Measurements from ENCODE around the gene CHST7. TPM values are rescaled to one million over a fixed set of nuclear protein-coding genes. Genes with fewer than 3 reads are reported as not detected.

CHST7 gene
- total and polyA plus RNA-seq, 2 of the 8 experiments (the other 6 are each of a cell fraction or from before 2014, with no cell fraction given): 7.9 to 14.1 TPM

DNA sequence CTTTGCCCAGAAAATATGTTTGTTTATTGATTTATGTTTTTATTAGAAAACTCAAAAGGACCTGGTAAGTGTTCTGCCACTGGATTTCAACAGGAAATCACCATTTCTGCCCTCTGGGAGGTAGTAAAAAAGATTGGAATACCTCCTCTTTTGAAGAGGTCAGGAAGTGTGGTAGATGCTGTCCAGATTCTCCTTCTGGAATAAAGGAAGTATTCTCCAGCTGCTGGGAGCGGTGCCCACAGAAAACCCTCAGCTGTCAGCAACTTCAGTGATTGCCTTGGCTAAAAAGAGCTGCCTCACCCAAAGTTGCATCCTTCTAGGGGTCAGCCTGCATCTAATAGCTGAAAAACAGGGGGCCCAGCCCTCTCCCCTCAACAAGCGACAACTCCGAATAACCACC is 14.5 kb upstream of the CHST7 start:
- Histone ChIP-seq H2BK5ac (ENCODE audit: low read depth, low read length) (no peak overlapping the region), H3K23me2 (ENCODE audit: low read depth, low read length) (no peaks in the 10 kb centered on the region), H2BK120ac (replicated peaks; ENCODE audit: low read depth, low read length) (no peak overlapping the region), H2BK15ac (ENCODE audit: low read length) (no peak overlapping the region), H2AK5ac (ENCODE audit: low read depth, low read length) (no peak overlapping the region), H3K23ac (ENCODE audit: insufficient read length) (no peak overlapping the region), H3K4me3 (ENCODE audit: extremely low read depth in 1 of 4, insufficient read depth in 2 of 4, low read depth in 3 of 4, low read length in 4 of 4) (no peak overlapping the region), H4K5ac (ENCODE audit: insufficient read length, low read depth, low read length) (no peak overlapping the region), H3K56ac (replicated peaks; ENCODE audit: insufficient read length, low read depth, low read length) (no peak overlapping the region), H2BK12ac (ENCODE audit: low read depth, low read length) (no peak overlapping the region), H3K27me3 (replicated peaks in 1 of 4; ENCODE audit: control insufficient read depth in 3 of 4, extremely low read depth in 1 of 4, insufficient read depth in 3 of 4, low read length in 3 of 4) (no peaks in the 10 kb centered on the region), H2AFZ (ENCODE audit: low read length) (no peak overlapping the region), H3K9me3 (ENCODE audit: insufficient read depth in 2 of 2, low read depth in 1 of 2, low read length in 1 of 2) (no peaks in the 10 kb centered on the region), H3K4me1 (replicated peaks in 1 of 4; ENCODE audit: control insufficient read depth in 3 of 4, insufficient read depth in 4 of 4, low read length in 3 of 4) (no peaks in the 10 kb centered on the region), H3K14ac (ENCODE audit: insufficient read length) (no peak overlapping the region), H3K4ac (replicated peaks; ENCODE audit: insufficient read length, low read depth, low read length) (no peak overlapping the region), H3K27ac (ENCODE audit: low read depth, low read length) (no peak overlapping the region), H2BK20ac (ENCODE audit: low read length) (no peak overlapping the region), H4K91ac (replicated peaks; ENCODE audit: insufficient read length, low read length) (no peak overlapping the region), H4K20me1 (replicated peaks in 1 of 2; ENCODE audit: control insufficient read depth in 1 of 2, insufficient read depth in 2 of 2, low read length in 2 of 2) (no peaks in the 10 kb centered on the region), H3K36me3 (ENCODE audit: control insufficient read depth in 2 of 4, insufficient read depth in 4 of 4, low read length in 3 of 4) (no peaks in the 10 kb centered on the region), H4K8ac (ENCODE audit: extremely low read depth, insufficient read depth, low read length) (no peak overlapping the region), H3K79me2 (ENCODE audit: control insufficient read depth in 1 of 2, insufficient read depth in 2 of 2, low read length in 2 of 2) (no peaks in the 10 kb centered on the region), H3K18ac (ENCODE audit: extremely low read depth, low read length) (no peak overlapping the region), H3K4me2 (ENCODE audit: insufficient read depth in 1 of 2, low read depth in 2 of 2, low read length in 2 of 2) (no peak overlapping the region), H3K9ac (replicated peaks in 1 of 4; ENCODE audit: extremely low read depth in 1 of 4, low read depth in 3 of 4, low read length in 3 of 4) (no peak overlapping the region), H3K79me1 (ENCODE audit: low read depth, low read length) (no peaks in the 10 kb centered on the region)
- POLR2A ChIA-PET (ENCODE audit: partially characterized antibody): no interaction called here
- WGBS, 2 experiments (ENCODE audit: extremely low coverage in 1 of 2, insufficient coverage in 1 of 2, insufficient read length in 1 of 2, insufficient replicate concordance in 2 of 2, low coverage in 1 of 2, low lambda C conversion rate in 2 of 2, missing lambda C conversion rate in 1 of 2): 95% methylated on average over 3 of the region's 3 CpGs; no CpG with 5 or more reads in 1 of the 2 experiments
- CTCF ChIA-PET (ENCODE audit: partially characterized antibody): no interaction called here
- no peak for FAIRE-seq
- DNase-seq (ENCODE audit: low read depth in 1 of 2, low spot score in 2 of 2): no peak
- no peak for TF ChIP-seq NANOG (IDR thresholded peaks at IDR 0.05; ENCODE audit: insufficient read depth, low read depth, low read length, poor library complexity, severe bottlenecking)

Measured in H1 (cell line).